ENCODE data around the gene GLA.

GRCh38 chrX:101411984-101412383 lies 4.3 kb upstream of the GLA start:
- TF ChIP-seq CTCF (IDR thresholded peaks at IDR 0.05) (no peak), POLR2A (IDR thresholded peaks at IDR 0.05) (no peak)
